SHP77 (cell line): ENCODE data around the gene ECHDC3.
"Not testable (repeated sequence)": the region's sequence is repeated elsewhere in the genome, so short reads cannot be mapped to it uniquely, and the experiment has no call there.

Experiments used
- DNase-seq, 2 experiments: peaks; one replicate each; lab custom pipeline; 2025; lab: John Stamatoyannopoulos, UW

Gene ECHDC3

DNA sequence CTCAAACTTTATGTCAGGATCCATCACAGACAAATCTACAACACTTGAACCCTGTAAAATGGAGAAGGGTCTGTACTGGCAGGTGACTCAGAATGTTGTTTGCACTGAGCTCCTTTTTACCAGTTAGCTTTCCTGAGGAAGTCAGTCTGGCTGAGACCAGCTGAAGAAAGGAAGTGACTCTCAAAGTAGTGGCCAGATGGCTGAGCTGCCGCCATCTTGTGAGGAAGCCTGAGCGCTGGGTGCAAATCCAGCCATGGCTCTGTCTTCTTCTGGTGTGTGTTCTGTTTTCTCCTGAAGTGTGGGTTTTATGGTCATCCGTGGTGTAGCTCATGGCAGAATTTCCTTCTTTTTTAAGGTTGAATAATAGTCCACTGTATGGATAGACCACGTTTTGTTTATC lies 25.5 kb upstream of the ECHDC3 start:
- no peak for DNase-seq

DNA sequence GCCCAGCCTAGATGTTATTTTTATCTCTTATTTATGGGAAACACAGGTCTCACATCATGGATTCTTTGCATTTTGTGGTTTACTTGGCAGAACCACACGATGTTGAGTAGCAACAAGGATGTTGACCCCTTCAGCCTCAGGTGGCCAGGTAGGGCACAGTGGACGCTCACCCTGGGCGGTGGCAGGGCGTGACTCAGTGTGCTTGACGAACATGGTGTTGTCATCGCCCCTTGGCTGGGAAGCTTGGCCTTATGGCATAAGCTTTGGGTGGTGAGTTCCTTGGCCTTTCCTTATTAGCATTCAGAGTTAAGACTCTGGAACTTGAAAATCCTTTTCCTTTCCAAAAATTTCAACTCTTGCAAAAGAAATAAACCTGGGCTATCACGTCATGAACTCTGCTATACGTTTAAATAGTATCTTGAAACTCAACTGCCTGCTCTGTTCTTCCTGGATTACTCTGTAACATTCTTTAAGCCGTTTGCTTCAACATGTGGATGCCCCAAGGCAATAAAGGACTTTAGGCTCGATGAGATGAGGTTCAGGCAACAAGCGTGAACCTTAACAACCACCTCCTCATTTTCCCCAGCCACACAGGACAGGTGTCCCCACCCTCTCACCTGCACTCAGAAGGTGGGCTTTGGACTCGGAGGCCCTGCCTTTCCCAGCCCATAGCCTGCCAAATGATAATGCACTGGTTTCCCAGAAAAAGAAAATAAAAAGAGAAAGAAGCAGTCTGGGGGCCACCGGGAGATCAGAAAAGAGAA lies 22.5 kb upstream of the ECHDC3 start:
- DNase-seq: no peak

- DNase-seq: no peak
Measured at GRCh38 chr10:11720260-11720741, 21.9 kb upstream of the ECHDC3 start.

- no peak for DNase-seq
Measured at GRCh38 chr10:11721806-11722205, 20.4 kb upstream of the ECHDC3 start.

- no peak for DNase-seq
Measured at GRCh38 chr10:11723359-11723758, 18.8 kb upstream of the ECHDC3 start.

- peak; percentile 61 to 66 for DNase-seq
Measured at GRCh38 chr10:11724938-11725776, 17.0 kb upstream of the ECHDC3 start.

DNA sequence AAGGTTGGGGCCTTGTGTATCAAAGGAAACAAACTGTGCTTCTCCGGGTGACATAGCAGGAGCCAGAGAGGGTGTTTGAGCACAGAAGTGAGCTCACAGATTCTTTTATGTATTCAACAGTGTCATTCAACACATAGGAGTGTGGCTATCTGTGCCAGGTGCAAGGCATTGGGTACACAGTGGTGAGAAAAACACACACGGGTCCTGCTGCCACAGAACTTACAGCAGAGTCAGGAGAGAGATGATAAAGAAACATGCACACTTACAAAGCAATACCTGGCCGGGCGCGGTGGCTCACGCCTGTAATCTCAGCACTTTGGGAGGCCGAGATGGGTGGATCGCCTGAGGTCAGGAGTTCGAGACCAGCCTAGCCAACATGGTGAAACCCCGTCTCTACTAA lies 16.3 kb upstream of the ECHDC3 start:
- DNase-seq: peak; percentile 35 to 44

DNA sequence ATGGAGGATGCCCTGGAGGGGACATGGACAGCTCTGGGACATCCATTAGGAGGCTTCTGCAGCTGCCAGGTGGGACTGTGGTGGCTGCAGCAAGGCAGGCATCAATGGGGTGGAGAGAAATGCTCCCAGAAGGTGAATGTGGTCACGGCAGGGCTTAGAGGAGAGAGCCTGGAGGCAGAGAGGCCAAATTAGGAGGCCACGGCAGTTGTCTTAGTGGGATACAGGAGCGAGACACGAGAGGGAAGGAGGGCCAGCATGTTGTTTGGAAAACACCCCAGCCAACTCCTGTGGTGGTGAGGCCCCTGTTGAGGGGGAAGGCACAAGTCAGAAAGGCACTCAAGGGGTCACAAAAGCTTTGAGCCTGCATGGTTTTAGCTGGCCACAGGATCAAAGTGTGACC lies 14.6 kb upstream of the ECHDC3 start:
- no peak for DNase-seq

- no peak for DNase-seq
Measured at GRCh38 chr10:11728353-11728752, 13.8 kb upstream of the ECHDC3 start.

DNA sequence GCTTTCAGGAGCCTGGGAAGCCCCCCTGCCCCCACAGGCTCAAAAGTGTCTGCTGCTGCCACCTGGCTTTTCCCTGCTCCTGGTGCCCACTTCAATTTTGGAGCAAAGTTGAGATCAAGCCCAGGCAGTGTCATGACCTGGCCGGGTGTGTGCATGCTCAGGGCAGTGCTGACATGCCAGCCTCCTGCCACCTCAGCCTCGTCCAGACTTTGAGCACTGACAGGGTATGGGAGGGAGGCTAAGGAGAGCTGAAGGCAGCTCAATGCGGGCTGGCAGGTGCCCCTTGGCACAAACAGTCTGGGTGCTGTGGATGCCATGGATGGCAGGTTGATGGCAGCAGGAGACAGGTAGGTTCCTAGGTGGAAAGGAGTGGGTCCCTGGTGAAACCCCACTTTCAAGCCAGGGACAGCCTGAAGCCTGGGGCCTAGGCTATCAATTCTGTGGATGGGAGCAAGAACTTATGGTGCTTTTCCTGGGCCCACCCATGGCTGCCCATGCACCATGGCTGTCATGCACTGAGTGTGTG lies 12.3 kb upstream of the ECHDC3 start:
- no peak for DNase-seq

DNA sequence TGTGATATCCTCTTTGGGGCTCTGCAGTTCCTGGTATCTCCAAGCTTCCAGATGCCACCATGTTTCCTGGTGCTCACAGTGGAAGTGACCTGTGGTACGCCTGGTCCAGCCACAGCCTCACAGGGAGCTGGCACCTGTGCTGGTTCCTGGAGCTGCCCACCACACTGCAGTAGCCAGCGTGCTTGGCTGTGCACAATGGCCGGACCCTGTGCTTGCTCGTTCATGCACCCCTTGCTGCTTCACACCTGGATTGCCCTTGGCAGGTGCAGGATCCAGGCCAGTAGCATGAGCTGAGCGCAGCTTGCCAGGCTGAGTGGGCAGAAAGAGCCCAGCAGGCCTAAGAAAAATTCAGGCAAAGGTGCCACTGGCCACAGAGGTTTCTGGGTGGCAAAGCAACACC lies 11.4 kb upstream of the ECHDC3 start:
- no peak for DNase-seq

DNA sequence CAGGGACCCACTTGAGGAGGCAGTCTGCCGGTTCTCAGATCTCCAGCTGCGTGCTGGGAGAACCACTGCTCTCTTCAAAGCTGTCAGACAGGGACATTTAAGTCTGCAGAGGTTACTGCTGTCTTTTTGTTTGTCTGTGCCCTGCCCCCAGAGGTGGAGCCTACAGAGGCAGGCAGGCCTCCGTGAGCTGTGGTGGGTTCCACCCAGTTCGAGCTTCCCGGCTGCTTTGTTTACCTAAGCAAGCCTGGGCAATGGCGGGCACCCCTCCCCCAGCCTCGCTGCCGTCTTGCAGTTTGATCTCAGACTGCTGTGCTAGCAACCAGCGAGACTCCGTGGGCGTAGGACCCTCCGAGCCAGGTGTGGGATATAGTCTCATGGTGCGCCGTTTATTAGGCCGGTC lies 5.4 kb upstream of the ECHDC3 start:
- not testable (repeated sequence) for DNase-seq

- DNase-seq: not testable (repeated sequence)
Measured at GRCh38 chr10:11737258-11738032, 4.7 kb upstream of the ECHDC3 start.

GRCh38 chr10:11740907-11741306 lies 1.3 kb upstream of the ECHDC3 start:
- DNase-seq: no peak

- no peak for DNase-seq
Measured at GRCh38 chr10:11741608-11742007, 574 bp upstream of the ECHDC3 start.

DNA sequence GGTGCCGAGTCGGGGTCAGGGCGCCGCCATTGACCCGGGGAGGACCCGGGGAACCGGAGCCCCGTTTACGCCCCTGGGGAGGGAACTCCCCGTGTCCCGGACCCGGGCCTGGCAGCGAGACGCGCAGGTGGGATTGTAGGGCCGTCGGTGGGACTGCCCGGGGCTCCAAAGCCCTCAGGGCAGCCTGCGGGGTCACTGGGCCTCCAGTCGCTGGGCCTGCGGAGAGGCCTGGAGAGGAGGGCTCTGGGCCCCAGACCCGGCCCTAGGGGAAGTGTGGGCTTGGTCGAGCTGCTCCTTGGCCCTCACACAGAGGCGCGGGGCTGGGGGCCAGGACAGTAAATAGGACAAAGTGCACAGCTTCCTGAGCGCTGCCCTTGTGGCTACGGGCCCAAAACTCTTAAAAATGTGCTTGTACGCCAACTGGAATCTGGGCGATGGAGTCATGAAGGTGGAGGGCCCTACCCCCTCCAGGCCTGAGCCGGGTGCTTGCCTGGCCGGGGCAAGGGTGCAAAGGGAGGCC lies 657 bp downstream of the ECHDC3 start:
- DNase-seq: no peak

- no peak for DNase-seq
Measured at GRCh38 chr10:11743461-11744338, 1.5 kb downstream of the ECHDC3 start.

- no peak for DNase-seq
Measured at GRCh38 chr10:11745045-11745444, 2.9 kb downstream of the ECHDC3 start.

GRCh38 chr10:11746883-11747539 lies 4.8 kb downstream of the ECHDC3 start:
- DNase-seq: no peak

DNA sequence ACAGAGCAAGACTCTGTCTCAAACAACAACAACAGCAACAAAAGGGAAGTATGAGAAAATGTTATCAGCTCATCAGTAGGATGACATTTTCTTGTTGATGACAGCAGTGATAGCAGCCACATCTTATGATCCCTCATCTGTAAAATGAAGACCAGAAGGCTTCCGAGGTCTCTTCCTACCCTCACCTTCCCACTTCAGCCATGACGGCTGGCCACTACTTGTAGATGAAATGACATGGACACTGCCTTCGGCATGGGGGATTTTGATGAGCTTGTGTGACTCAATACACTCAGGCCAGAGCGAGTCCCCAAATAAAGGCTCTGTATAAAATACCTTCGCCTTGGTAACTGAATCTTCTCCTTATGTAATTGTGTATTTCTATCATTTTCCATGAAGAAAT lies 6.7 kb downstream of the ECHDC3 start:
- DNase-seq: no peak
